GM23338 (cell line): ENCODE data around the gene DPYD. TPM values are rescaled to one million over a fixed set of nuclear protein-coding genes. Genes with fewer than 3 reads are reported as not detected.

Experiments used
- ATAC-seq: fragments of 200-7000 bp; cut with Tn5 transposase; 3 replicates; pipeline ENCODE4 v1.9.1; 2020
- DNase-seq: peaks from one replicate; pipeline ENCODE4 v3.0.0-alpha.2; 2015; ENCODE audit warnings: low spot score
- H2AFZ ChIP-seq: fragments of 200-600 bp; sonication (generic); 2 replicates; pipeline ENCODE4 v1.8.0; 2016; ENCODE audit warnings: antibody characterized with exemption, mild to moderate bottlenecking, moderate library complexity
- H3F3A ChIP-seq: fragments of 200-600 bp; sonication (generic); replicated peaks from 2 replicates; pipeline ENCODE4 v1.8.0; 2017; ENCODE audit warnings: antibody characterized with exemption, mixed run types, low read depth
- H3K27ac ChIP-seq: fragments of 200-600 bp; sonication (generic); 2 replicates; pipeline ENCODE4 v1.6.1; 2016; ENCODE audit warnings: low read depth
- H3K27me3 ChIP-seq: fragments of 200-600 bp; sonication (generic); 2 replicates; pipeline ENCODE4 v1.8.0; 2016; ENCODE audit warnings: mild to moderate bottlenecking, mixed run types, moderate library complexity; ENCODE audit not compliant: insufficient read depth
- H3K36me3 ChIP-seq: fragments of 200-600 bp; sonication (generic); 2 replicates; pipeline ENCODE4 v1.8.0; 2016; ENCODE audit warnings: mild to moderate bottlenecking; ENCODE audit not compliant: insufficient read depth
- H3K4me1 ChIP-seq: fragments of 200-600 bp; sonication (generic); 2 replicates; pipeline ENCODE4 v1.8.0; 2016; ENCODE audit warnings: mild to moderate bottlenecking, moderate library complexity; ENCODE audit not compliant: insufficient read depth
- H3K4me2 ChIP-seq: fragments of 200-600 bp; sonication (generic); 2 replicates; pipeline ENCODE4 v1.7.1; 2017; ENCODE audit warnings: mixed run types
- H3K4me3 ChIP-seq: fragments of 200-600 bp; sonication (generic); 2 replicates; pipeline ENCODE4 v1.6.1; 2016; ENCODE audit warnings: mixed run types
- H3K79me2 ChIP-seq: fragments of 200-600 bp; sonication (generic); replicated peaks from 2 replicates; pipeline ENCODE4 v1.8.0; 2017; ENCODE audit warnings: mild to moderate bottlenecking; ENCODE audit not compliant: insufficient read depth
- H3K9me2 ChIP-seq: fragments of 200-600 bp; sonication (generic); 2 replicates; pipeline ENCODE4 v1.8.0; 2017; ENCODE audit not compliant: insufficient read depth
- H4K20me1 ChIP-seq: fragments of 200-600 bp; sonication (generic); replicated peaks from 2 replicates; pipeline ENCODE4 v1.8.0; 2017; ENCODE audit warnings: mild to moderate bottlenecking; ENCODE audit not compliant: insufficient read depth
- H3K27ac Mint-ChIP-seq: 2 replicates; pipeline ENCODE4 v1.8.0; 2020; ENCODE audit warnings: inconsistent platforms, mild to moderate bottlenecking, moderate library complexity, mixed read lengths
- H3K27me3 Mint-ChIP-seq: 3 replicates; pipeline ENCODE4 v1.8.0; 2022; ENCODE audit warnings: low read depth, mild to moderate bottlenecking, moderate library complexity, mixed read lengths, inconsistent platforms; ENCODE audit not compliant: insufficient read depth, poor library complexity
- H3K36me3 Mint-ChIP-seq: 3 replicates; pipeline ENCODE4 v1.8.0; 2021; ENCODE audit warnings: low read depth, mild to moderate bottlenecking, inconsistent platforms, moderate library complexity, mixed read lengths
- H3K4me1 Mint-ChIP-seq: 3 replicates; pipeline ENCODE4 v1.8.0; 2020; ENCODE audit warnings: mild to moderate bottlenecking, inconsistent platforms, mixed read lengths
- H3K4me3 Mint-ChIP-seq: 3 replicates; pipeline ENCODE4 v1.8.0; 2021; ENCODE audit warnings: moderate library complexity, mild to moderate bottlenecking, inconsistent platforms, mixed read lengths
- H3K9me3 Mint-ChIP-seq: 3 replicates; pipeline ENCODE4 v1.8.0; 2020; ENCODE audit warnings: moderate library complexity, mild to moderate bottlenecking, inconsistent platforms, mixed read lengths
- CREB1 ChIP-seq: fragments of 250-450 bp; sonication (Bioruptor Pico); IDR thresholded peaks from 2 replicates; pipeline ENCODE4 v1.5.0; 2020; ENCODE audit warnings: low read depth, mild to moderate bottlenecking, moderate library complexity
- EZH2 ChIP-seq: fragments of 200-600 bp; sonication (generic); IDR thresholded peaks from one replicate; pipeline ENCODE4 v1.8.0; 2017; ENCODE audit warnings: antibody characterized with exemption, mild to moderate bottlenecking, low read depth; ENCODE audit not compliant: unreplicated experiment
- EZH2phosphoT487 ChIP-seq: fragments of 200-600 bp; sonication (generic); IDR thresholded peaks from one replicate; pipeline ENCODE4 v1.8.1; 2018; ENCODE audit warnings: antibody characterized with exemption; ENCODE audit not compliant: unreplicated experiment
- JUNB ChIP-seq: IDR thresholded peaks from one replicate; pipeline ENCODE4 v1.6.1; 2016; ENCODE audit warnings: antibody characterized with exemption; ENCODE audit not compliant: unreplicated experiment
- NANOG ChIP-seq: IDR thresholded peaks from 2 replicates; pipeline ENCODE4 v1.6.1; 2016; ENCODE audit warnings: antibody characterized with exemption, borderline replicate concordance
- POLR2AphosphoS5 ChIP-seq: IDR thresholded peaks from 2 replicates; pipeline ENCODE4 v1.6.1; 2016; ENCODE audit warnings: antibody characterized with exemption, low read depth
- STAT1 ChIP-seq: IDR thresholded peaks from one replicate; pipeline ENCODE4 v1.6.1; 2016; ENCODE audit warnings: antibody characterized with exemption; ENCODE audit not compliant: unreplicated experiment
- ZNF114 ChIP-seq: fragments of 250-450 bp; sonication (Bioruptor Pico); IDR thresholded peaks from 2 replicates; pipeline ENCODE4 v1.5.0; 2020; ENCODE audit warnings: mild to moderate bottlenecking, moderate library complexity
- ZNF331 ChIP-seq: fragments of 250-450 bp; sonication (Bioruptor Pico); IDR thresholded peaks from 2 replicates; pipeline ENCODE4 v1.5.0; 2020; ENCODE audit warnings: low read depth, mild to moderate bottlenecking, moderate library complexity
- polyA plus RNA-seq: library from polyadenylated mRNA; unstranded; fragments of >200 nt; fragmentation: Nextera tagmentation; extraction: Ambion mirVana; gene quantifications from 2 replicates; pipeline ENCODE4 v1.2.1, GENCODE V29; 2016
- total RNA-seq: library from RNA; depleted of rRNA; stranded (reverse); fragments of >200 nt; shearing (Covaris generic); gene quantifications from 2 replicates; pipeline ENCODE4 v1.2.3, GENCODE V29; 2014
- TF ChIP-seq, protein P1 (sequence below), 2 experiments: fragments of 200-600 bp in 1 of 2; sonication (generic) in 1 of 2; conservative IDR thresholded peaks; 2 replicates each; pipeline versions ENCODE4 v1.5.1 to v1.6.1; 2016 to 2017; ENCODE audit warnings: antibody characterized with exemption in 2 of 2, low read depth in 2 of 2, mild to moderate bottlenecking in 2 of 2, moderate library complexity in 1 of 2
- TF ChIP-seq, protein P2 (sequence below): IDR thresholded peaks from one replicate; pipeline ENCODE4 v1.6.1; 2018; ENCODE audit warnings: antibody characterized with exemption; ENCODE audit not compliant: unreplicated experiment
- TF ChIP-seq, protein P3 (sequence below): IDR thresholded peaks from 2 replicates; pipeline ENCODE4 v1.6.1; 2016; ENCODE audit warnings: antibody characterized with exemption
- TF ChIP-seq, protein P4 (sequence below): fragments of 250-450 bp; sonication (Bioruptor Pico); IDR thresholded peaks from 2 replicates; pipeline ENCODE4 v1.5.0; 2020; ENCODE audit warnings: mild to moderate bottlenecking, moderate library complexity

Gene DPYD
- total and polyA plus RNA-seq, 2 experiments from 2014 or later, result 0.50 to 1.6 TPM

DNA sequence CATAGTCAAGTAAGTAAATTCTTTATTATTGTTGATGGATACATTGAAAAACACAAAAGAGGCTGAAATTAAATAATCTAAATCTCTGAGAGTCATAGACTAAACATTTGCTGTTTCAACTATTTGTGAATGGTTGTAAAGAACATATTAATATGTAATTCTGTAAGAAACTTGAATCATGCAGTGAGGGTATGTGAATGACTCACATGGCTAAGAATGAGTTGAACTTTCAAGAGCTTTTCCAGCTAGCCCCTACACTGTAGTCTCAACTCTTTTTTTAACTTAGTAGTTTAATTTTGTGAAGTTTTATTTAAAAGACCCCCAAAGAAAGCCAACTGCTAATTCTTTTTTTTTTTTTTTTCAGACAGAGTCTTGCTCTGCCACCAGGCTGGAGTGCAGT lies 588.1 kb downstream of the DPYD start:
- H3K4me3 ChIP-seq, result no peak overlapping the region
- no peaks in the 10 kb centered on the region for H3K36me3 ChIP-seq
- no peak overlapping the region for H3K27ac Mint-ChIP-seq
- H3K4me1 Mint-ChIP-seq, result no peaks in the 10 kb centered on the region
- no peaks in the 10 kb centered on the region for H3K27me3 ChIP-seq
- no peak overlapping the region for H2AFZ ChIP-seq
- no peaks in the 10 kb centered on the region for H4K20me1 ChIP-seq
- no peak overlapping the region for H3K4me3 Mint-ChIP-seq
- TF ChIP-seq NANOG (no peak), STAT1 (no peak), EZH2phosphoT487 (no peak), ZNF114 (CRISPR knock-in tag) (no peak), JUNB (no peak), ZNF331 (CRISPR knock-in tag) (no peak), EZH2 (no peak), CREB1 (CRISPR knock-in tag) (no peak), POLR2AphosphoS5 (no peak)
- TF ChIP-seq, protein P1, sequence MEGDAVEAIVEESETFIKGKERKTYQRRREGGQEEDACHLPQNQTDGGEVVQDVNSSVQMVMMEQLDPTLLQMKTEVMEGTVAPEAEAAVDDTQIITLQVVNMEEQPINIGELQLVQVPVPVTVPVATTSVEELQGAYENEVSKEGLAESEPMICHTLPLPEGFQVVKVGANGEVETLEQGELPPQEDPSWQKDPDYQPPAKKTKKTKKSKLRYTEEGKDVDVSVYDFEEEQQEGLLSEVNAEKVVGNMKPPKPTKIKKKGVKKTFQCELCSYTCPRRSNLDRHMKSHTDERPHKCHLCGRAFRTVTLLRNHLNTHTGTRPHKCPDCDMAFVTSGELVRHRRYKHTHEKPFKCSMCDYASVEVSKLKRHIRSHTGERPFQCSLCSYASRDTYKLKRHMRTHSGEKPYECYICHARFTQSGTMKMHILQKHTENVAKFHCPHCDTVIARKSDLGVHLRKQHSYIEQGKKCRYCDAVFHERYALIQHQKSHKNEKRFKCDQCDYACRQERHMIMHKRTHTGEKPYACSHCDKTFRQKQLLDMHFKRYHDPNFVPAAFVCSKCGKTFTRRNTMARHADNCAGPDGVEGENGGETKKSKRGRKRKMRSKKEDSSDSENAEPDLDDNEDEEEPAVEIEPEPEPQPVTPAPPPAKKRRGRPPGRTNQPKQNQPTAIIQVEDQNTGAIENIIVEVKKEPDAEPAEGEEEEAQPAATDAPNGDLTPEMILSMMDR (conservative IDR thresholded peaks at IDR 0.05; ENCODE audit: low read depth in 2 of 2), result no peak
- TF ChIP-seq, protein P2, sequence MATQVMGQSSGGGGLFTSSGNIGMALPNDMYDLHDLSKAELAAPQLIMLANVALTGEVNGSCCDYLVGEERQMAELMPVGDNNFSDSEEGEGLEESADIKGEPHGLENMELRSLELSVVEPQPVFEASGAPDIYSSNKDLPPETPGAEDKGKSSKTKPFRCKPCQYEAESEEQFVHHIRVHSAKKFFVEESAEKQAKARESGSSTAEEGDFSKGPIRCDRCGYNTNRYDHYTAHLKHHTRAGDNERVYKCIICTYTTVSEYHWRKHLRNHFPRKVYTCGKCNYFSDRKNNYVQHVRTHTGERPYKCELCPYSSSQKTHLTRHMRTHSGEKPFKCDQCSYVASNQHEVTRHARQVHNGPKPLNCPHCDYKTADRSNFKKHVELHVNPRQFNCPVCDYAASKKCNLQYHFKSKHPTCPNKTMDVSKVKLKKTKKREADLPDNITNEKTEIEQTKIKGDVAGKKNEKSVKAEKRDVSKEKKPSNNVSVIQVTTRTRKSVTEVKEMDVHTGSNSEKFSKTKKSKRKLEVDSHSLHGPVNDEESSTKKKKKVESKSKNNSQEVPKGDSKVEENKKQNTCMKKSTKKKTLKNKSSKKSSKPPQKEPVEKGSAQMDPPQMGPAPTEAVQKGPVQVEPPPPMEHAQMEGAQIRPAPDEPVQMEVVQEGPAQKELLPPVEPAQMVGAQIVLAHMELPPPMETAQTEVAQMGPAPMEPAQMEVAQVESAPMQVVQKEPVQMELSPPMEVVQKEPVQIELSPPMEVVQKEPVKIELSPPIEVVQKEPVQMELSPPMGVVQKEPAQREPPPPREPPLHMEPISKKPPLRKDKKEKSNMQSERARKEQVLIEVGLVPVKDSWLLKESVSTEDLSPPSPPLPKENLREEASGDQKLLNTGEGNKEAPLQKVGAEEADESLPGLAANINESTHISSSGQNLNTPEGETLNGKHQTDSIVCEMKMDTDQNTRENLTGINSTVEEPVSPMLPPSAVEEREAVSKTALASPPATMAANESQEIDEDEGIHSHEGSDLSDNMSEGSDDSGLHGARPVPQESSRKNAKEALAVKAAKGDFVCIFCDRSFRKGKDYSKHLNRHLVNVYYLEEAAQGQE, result no peak
- TF ChIP-seq, protein P3, sequence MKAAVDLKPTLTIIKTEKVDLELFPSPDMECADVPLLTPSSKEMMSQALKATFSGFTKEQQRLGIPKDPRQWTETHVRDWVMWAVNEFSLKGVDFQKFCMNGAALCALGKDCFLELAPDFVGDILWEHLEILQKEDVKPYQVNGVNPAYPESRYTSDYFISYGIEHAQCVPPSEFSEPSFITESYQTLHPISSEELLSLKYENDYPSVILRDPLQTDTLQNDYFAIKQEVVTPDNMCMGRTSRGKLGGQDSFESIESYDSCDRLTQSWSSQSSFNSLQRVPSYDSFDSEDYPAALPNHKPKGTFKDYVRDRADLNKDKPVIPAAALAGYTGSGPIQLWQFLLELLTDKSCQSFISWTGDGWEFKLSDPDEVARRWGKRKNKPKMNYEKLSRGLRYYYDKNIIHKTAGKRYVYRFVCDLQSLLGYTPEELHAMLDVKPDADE, result no peak
- TF ChIP-seq, protein P4, sequence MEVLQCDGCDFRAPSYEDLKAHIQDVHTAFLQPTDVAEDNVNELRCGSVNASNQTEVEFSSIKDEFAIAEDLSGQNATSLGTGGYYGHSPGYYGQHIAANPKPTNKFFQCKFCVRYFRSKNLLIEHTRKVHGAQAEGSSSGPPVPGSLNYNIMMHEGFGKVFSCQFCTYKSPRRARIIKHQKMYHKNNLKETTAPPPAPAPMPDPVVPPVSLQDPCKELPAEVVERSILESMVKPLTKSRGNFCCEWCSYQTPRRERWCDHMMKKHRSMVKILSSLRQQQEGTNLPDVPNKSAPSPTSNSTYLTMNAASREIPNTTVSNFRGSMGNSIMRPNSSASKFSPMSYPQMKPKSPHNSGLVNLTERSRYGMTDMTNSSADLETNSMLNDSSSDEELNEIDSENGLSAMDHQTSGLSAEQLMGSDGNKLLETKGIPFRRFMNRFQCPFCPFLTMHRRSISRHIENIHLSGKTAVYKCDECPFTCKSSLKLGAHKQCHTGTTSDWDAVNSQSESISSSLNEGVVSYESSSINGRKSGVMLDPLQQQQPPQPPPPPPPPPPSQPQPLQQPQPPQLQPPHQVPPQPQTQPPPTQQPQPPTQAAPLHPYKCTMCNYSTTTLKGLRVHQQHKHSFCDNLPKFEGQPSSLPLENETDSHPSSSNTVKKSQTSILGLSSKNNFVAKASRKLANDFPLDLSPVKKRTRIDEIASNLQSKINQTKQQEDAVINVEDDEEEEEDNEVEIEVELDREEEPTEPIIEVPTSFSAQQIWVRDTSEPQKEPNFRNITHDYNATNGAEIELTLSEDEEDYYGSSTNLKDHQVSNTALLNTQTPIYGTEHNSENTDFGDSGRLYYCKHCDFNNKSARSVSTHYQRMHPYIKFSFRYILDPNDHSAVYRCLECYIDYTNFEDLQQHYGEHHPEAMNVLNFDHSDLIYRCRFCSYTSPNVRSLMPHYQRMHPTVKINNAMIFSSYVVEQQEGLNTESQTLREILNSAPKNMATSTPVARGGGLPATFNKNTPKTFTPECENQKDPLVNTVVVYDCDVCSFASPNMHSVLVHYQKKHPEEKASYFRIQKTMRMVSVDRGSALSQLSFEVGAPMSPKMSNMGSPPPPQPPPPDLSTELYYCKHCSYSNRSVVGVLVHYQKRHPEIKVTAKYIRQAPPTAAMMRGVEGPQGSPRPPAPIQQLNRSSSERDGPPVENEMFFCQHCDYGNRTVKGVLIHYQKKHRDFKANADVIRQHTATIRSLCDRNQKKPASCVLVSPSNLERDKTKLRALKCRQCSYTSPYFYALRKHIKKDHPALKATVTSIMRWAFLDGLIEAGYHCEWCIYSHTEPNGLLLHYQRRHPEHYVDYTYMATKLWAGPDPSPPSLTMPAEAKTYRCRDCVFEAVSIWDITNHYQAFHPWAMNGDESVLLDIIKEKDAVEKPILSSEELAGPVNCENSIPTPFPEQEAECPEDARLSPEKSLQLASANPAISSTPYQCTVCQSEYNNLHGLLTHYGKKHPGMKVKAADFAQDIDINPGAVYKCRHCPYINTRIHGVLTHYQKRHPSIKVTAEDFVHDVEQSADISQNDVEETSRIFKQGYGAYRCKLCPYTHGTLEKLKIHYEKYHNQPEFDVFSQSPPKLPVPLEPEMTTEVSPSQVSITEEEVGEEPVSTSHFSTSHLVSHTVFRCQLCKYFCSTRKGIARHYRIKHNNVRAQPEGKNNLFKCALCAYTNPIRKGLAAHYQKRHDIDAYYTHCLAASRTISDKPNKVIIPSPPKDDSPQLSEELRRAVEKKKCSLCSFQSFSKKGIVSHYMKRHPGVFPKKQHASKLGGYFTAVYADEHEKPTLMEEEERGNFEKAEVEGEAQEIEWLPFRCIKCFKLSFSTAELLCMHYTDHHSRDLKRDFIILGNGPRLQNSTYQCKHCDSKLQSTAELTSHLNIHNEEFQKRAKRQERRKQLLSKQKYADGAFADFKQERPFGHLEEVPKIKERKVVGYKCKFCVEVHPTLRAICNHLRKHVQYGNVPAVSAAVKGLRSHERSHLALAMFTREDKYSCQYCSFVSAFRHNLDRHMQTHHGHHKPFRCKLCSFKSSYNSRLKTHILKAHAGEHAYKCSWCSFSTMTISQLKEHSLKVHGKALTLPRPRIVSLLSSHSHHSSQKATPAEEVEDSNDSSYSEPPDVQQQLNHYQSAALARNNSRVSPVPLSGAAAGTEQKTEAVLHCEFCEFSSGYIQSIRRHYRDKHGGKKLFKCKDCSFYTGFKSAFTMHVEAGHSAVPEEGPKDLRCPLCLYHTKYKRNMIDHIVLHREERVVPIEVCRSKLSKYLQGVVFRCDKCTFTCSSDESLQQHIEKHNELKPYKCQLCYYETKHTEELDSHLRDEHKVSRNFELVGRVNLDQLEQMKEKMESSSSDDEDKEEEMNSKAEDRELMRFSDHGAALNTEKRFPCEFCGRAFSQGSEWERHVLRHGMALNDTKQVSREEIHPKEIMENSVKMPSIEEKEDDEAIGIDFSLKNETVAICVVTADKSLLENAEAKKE (CRISPR knock-in tag), result no peak
- ATAC-seq, result no peak
- H3K79me2 ChIP-seq, result no peaks in the 10 kb centered on the region
- DNase-seq, result no peak
- no peaks in the 10 kb centered on the region for H3K4me1 ChIP-seq
- H3K27ac ChIP-seq, result no peak overlapping the region
- H3K9me2 ChIP-seq, result no peaks in the 10 kb centered on the region
- no peaks in the 10 kb centered on the region for H3K9me3 Mint-ChIP-seq
- H3K36me3 Mint-ChIP-seq, result no peaks in the 10 kb centered on the region
- H3K27me3 Mint-ChIP-seq, result peaks cover 2% of the 10 kb centered on the region
- H3F3A ChIP-seq, result no peaks in the 10 kb centered on the region
- H3K4me2 ChIP-seq, result no peak overlapping the region
